SK-N-SH treated with all-trans-retinoic acid at 6 μM for 48 hours (cell line): ENCODE data around the gene MAPK8IP3.

Source experiments
- ATAC-seq: fragments of 200-7000 bp; cut with Tn5 transposase; 3 replicates; pipeline ENCODE4 v1.9.1; 2020; ENCODE audit warnings: mild to moderate bottlenecking, moderate library complexity
- BACH2 ChIP-seq: fragments of 250-450 bp; sonication (Bioruptor Pico); IDR thresholded peaks from 2 replicates; pipeline ENCODE4 v1.9.0; 2021; ENCODE audit warnings: mild to moderate bottlenecking, borderline replicate concordance
- CREB5 ChIP-seq: fragments of 250-450 bp; sonication (Bioruptor Pico); IDR thresholded peaks from 2 replicates; pipeline ENCODE4 v1.5.1; 2020; ENCODE audit warnings: low read depth, mild to moderate bottlenecking, moderate library complexity
- CSDC2 ChIP-seq: fragments of 250-450 bp; sonication (Bioruptor Pico); IDR thresholded peaks from 2 replicates; pipeline ENCODE4 v1.5.0; 2020; ENCODE audit warnings: mild to moderate bottlenecking, moderate library complexity
- ESRRG ChIP-seq: fragments of 250-450 bp; sonication (Bioruptor Pico); IDR thresholded peaks from 2 replicates; pipeline ENCODE4 v1.6.1; 2021; ENCODE audit warnings: mild to moderate bottlenecking
- GLIS3 ChIP-seq: fragments of 250-450 bp; sonication (Bioruptor Pico); IDR thresholded peaks from 2 replicates; pipeline ENCODE4 v1.5.0; 2020; ENCODE audit warnings: mild to moderate bottlenecking, moderate library complexity
- ISL1 ChIP-seq: fragments of 250-450 bp; sonication (Bioruptor Pico); IDR thresholded peaks from 2 replicates; pipeline ENCODE4 v2.1.2; 2022; ENCODE audit warnings: mild to moderate bottlenecking, moderate library complexity
- OSR1 ChIP-seq: fragments of 250-450 bp; sonication (Bioruptor Pico); IDR thresholded peaks from 2 replicates; pipeline ENCODE4 v1.8.0; 2022; ENCODE audit warnings: moderate library complexity, mild to moderate bottlenecking, inconsistent platforms
- POU6F1 ChIP-seq: fragments of 250-450 bp; sonication (Bioruptor Pico); IDR thresholded peaks from 2 replicates; pipeline ENCODE4 v1.8.0; 2021; ENCODE audit warnings: low read depth, mild to moderate bottlenecking, moderate library complexity, borderline replicate concordance
- PPARA ChIP-seq: fragments of 250-450 bp; sonication (Bioruptor Pico); IDR thresholded peaks from 2 replicates; pipeline ENCODE4 v1.5.0; 2020; ENCODE audit warnings: mild to moderate bottlenecking, borderline replicate concordance
- RARB ChIP-seq: fragments of 250-450 bp; sonication (Bioruptor Pico); IDR thresholded peaks from 2 replicates; pipeline ENCODE4 v1.8.0; 2021; ENCODE audit warnings: mild to moderate bottlenecking, moderate library complexity
- SNAI2 ChIP-seq: fragments of 250-450 bp; sonication (Bioruptor Pico); IDR thresholded peaks from 2 replicates; pipeline ENCODE4 v1.5.0; 2020; ENCODE audit warnings: mild to moderate bottlenecking, moderate library complexity
- TCF4 ChIP-seq: fragments of 250-450 bp; sonication (Bioruptor Pico); IDR thresholded peaks from 2 replicates; pipeline ENCODE4 v1.8.0; 2021; ENCODE audit warnings: mild to moderate bottlenecking, moderate library complexity, borderline replicate concordance
- TOX ChIP-seq: fragments of 250-450 bp; sonication (Bioruptor Pico); IDR thresholded peaks from 2 replicates; pipeline ENCODE4 v1.8.0; 2021; ENCODE audit warnings: mild to moderate bottlenecking, moderate library complexity, borderline replicate concordance
- ZC3H10 ChIP-seq: fragments of 250-450 bp; sonication (Bioruptor Pico); IDR thresholded peaks from 2 replicates; pipeline ENCODE4 v1.5.1; 2021; ENCODE audit warnings: mild to moderate bottlenecking, moderate library complexity
- ZFP3 ChIP-seq: fragments of 250-450 bp; sonication (Bioruptor Pico); IDR thresholded peaks from 2 replicates; pipeline ENCODE4 v1.5.0; 2020; ENCODE audit warnings: mild to moderate bottlenecking, moderate library complexity
- ZFP30 ChIP-seq: fragments of 450-650 bp; formaldehyde crosslinking; IDR thresholded peaks from 2 replicates; pipeline ENCODE4 v1.5.0; 2022; ENCODE audit warnings: mild to moderate bottlenecking, moderate library complexity
- ZNF565 ChIP-seq: fragments of 450-650 bp; formaldehyde crosslinking; conservative IDR thresholded peaks from 2 replicates; pipeline ENCODE4 v1.5.0; 2020; ENCODE audit warnings: low read depth, mild to moderate bottlenecking, moderate library complexity
- ZNF70 ChIP-seq: fragments of 450-650 bp; formaldehyde crosslinking; IDR thresholded peaks from 2 replicates; pipeline ENCODE4 v1.5.0; 2020; ENCODE audit warnings: mild to moderate bottlenecking, moderate library complexity
- ZNF8 ChIP-seq: fragments of 450-650 bp; formaldehyde crosslinking; IDR thresholded peaks from 2 replicates; pipeline ENCODE4 v1.5.0; 2020; ENCODE audit warnings: mild to moderate bottlenecking, moderate library complexity
- TF ChIP-seq, protein P1 (sequence below): fragments of 250-450 bp; sonication (Bioruptor Pico); IDR thresholded peaks from 2 replicates; pipeline ENCODE4 v1.5.0; 2020; ENCODE audit warnings: mild to moderate bottlenecking, moderate library complexity
- TF ChIP-seq, protein P2 (sequence below): fragments of 250-450 bp; sonication (Bioruptor Pico); IDR thresholded peaks from 2 replicates; pipeline ENCODE4 v1.5.1; 2021; ENCODE audit warnings: mild to moderate bottlenecking, moderate library complexity

Gene MAPK8IP3

DNA sequence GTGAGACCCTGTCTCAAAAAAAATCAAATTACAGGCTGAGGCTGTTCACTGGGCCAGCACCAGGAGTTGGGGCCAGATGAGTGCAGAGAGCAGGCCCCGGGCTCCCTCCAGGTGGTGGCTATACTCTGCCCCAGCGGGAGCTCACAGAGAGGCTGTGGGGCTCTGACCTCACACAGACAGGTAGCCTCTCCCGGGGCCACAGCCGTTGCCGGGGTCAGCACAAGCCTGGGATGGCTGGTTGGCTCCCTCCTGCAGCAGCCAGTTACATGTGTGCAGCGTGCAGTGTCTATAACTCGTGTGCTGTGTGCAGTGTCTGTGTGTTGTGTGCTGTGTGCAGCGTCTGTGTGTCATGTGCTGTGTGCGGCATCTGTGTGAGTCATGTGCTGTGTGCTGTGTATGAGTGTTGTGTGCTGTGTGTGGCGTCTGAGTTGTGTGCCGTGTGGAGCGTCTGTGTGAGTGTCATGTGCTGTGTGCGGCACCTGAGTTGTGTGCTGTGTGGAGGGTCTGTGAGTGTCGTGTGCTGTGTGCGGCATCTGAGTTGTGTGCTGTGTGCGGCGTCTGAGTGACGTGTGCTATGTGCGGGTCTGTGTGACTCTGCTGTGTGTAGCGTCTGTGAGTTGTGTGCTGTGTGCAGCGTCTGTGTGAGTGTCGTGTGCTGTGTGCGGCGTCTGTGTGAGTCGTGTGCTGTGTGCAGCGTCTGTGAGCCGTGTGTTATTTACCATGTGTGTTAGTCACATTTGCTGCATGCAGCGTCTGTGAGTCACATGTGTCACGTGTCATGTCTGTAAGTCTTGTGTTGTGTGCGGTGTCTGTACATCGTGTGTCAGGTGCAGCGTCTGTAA is 20.9 kb downstream of the MAPK8IP3 start:
- TF ChIP-seq GLIS3 (CRISPR knock-in tag), result no peak
- TF ChIP-seq ZNF565 (CRISPR knock-in tag), result no peak
- no peak for TF ChIP-seq CSDC2 (CRISPR knock-in tag)
- no peak for TF ChIP-seq TCF4
- no peak for TF ChIP-seq RARB (CRISPR knock-in tag)
- TF ChIP-seq TOX (CRISPR knock-in tag), result no peak
- TF ChIP-seq ZNF70, result no peak
- no peak for TF ChIP-seq BACH2
- TF ChIP-seq ZFP30 (CRISPR knock-in tag), result no peak
- no peak for TF ChIP-seq PPARA (CRISPR knock-in tag)
- TF ChIP-seq ESRRG, result no peak
- TF ChIP-seq ZFP3 (CRISPR knock-in tag), result no peak
- no peak for TF ChIP-seq ZNF8
- TF ChIP-seq ZC3H10, result no peak
- no peak for TF ChIP-seq POU6F1
- TF ChIP-seq CREB5, result no peak
- no peak for ATAC-seq

- ATAC-seq, result no peak
- TF ChIP-seq CREB5, result no peak
Measured at GRCh38 chr16:1727651-1728624, 21.9 kb downstream of the MAPK8IP3 start.

DNA sequence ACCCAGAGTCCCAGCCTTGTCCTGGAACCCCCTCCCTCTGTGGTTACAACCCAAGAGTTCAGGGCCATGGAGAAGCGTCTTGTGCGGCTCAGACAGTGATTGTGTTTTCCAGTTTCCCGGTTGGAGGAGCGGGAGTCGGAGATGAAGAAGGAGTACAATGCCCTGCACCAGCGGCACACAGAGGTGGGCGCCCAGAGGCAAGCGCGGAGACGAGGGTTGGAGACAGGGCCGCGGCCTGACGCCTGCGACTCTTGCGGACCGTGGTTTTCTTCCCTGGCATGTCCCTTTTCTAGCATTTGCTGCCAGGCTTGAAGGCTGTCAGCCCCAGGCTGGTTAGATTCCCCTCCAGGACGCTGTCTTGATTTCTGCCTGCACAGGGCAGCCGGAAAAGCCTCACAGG is 23.0 kb downstream of the MAPK8IP3 start:
- ATAC-seq, result no peak
- no peak for TF ChIP-seq ZC3H10
- no peak for TF ChIP-seq GLIS3 (CRISPR knock-in tag)
- TF ChIP-seq, protein P1, sequence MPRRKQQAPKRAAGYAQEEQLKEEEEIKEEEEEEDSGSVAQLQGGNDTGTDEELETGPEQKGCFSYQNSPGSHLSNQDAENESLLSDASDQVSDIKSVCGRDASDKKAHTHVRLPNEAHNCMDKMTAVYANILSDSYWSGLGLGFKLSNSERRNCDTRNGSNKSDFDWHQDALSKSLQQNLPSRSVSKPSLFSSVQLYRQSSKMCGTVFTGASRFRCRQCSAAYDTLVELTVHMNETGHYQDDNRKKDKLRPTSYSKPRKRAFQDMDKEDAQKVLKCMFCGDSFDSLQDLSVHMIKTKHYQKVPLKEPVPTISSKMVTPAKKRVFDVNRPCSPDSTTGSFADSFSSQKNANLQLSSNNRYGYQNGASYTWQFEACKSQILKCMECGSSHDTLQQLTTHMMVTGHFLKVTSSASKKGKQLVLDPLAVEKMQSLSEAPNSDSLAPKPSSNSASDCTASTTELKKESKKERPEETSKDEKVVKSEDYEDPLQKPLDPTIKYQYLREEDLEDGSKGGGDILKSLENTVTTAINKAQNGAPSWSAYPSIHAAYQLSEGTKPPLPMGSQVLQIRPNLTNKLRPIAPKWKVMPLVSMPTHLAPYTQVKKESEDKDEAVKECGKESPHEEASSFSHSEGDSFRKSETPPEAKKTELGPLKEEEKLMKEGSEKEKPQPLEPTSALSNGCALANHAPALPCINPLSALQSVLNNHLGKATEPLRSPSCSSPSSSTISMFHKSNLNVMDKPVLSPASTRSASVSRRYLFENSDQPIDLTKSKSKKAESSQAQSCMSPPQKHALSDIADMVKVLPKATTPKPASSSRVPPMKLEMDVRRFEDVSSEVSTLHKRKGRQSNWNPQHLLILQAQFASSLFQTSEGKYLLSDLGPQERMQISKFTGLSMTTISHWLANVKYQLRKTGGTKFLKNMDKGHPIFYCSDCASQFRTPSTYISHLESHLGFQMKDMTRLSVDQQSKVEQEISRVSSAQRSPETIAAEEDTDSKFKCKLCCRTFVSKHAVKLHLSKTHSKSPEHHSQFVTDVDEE (CRISPR knock-in tag), result no peak
- no peak for TF ChIP-seq OSR1 (CRISPR knock-in tag)
- no peak for TF ChIP-seq ZNF565 (CRISPR knock-in tag)
- TF ChIP-seq CREB5, result no peak
- TF ChIP-seq RARB (CRISPR knock-in tag), result no peak
- TF ChIP-seq PPARA (CRISPR knock-in tag), result no peak
- TF ChIP-seq ISL1 (CRISPR knock-in tag), result no peak
- TF ChIP-seq BACH2, result no peak
- no peak for TF ChIP-seq ZNF70
- TF ChIP-seq ZFP30 (CRISPR knock-in tag), result no peak
- TF ChIP-seq CSDC2 (CRISPR knock-in tag), result no peak
- TF ChIP-seq SNAI2 (CRISPR knock-in tag), result no peak
- TF ChIP-seq, protein P2, sequence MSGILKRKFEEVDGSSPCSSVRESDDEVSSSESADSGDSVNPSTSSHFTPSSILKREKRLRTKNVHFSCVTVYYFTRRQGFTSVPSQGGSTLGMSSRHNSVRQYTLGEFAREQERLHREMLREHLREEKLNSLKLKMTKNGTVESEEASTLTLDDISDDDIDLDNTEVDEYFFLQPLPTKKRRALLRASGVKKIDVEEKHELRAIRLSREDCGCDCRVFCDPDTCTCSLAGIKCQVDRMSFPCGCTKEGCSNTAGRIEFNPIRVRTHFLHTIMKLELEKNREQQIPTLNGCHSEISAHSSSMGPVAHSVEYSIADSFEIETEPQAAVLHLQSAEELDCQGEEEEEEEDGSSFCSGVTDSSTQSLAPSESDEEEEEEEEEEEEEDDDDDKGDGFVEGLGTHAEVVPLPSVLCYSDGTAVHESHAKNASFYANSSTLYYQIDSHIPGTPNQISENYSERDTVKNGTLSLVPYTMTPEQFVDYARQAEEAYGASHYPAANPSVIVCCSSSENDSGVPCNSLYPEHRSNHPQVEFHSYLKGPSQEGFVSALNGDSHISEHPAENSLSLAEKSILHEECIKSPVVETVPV (CRISPR knock-in tag), result no peak
